ENCODE results near the gene TOGARAM2. TPM values are rescaled to one million over a fixed set of nuclear protein-coding genes. Genes with fewer than 3 reads are reported as not detected.
A peak's percentile ranks its signal among the peaks of the same experiment; 100 is the strongest.

Gene TOGARAM2
- total and polyA plus RNA-seq, 2 experiments from 2014 or later = 0.03 TPM; not detected in 1

GRCh38 chr2:29055601-29056000 lies 74.5 kb downstream of the TOGARAM2 start:
- TF ChIP-seq CTCF (IDR thresholded peaks at IDR 0.05; ENCODE audit: low read depth, low read length) = no peak
- Histone ChIP-seq H3K4me3 (no peak overlapping the region), H3K4me1 (ENCODE audit: low read depth) (peaks cover 11% of the 10 kb centered on the region), H3K36me3 (no peaks in the 10 kb centered on the region), H3K27me3 (no peaks in the 10 kb centered on the region), H3K9me3 (ENCODE audit: low read depth) (no peaks in the 10 kb centered on the region), H3K27ac (no peak overlapping the region)
- DNase-seq (ENCODE audit: low read depth in 1 of 2, low spot score in 1 of 2) = no peak

- Histone ChIP-seq H3K4me1 (ENCODE audit: low read depth) (peaks cover 17% of the 10 kb centered on the region), H3K9me3 (ENCODE audit: low read depth) (no peaks in the 10 kb centered on the region), H3K36me3 (no peaks in the 10 kb centered on the region), H3K27me3 (no peaks in the 10 kb centered on the region), H3K27ac (no peak overlapping the region), H3K4me3 (no peak overlapping the region)
- TF ChIP-seq CTCF (IDR thresholded peaks at IDR 0.05; ENCODE audit: low read depth, low read length) = no peak
- no peak for DNase-seq (ENCODE audit: low read depth in 1 of 2, low spot score in 1 of 2)
These were observed 75.4 kb downstream of the TOGARAM2 start for GRCh38 chr2:29056452-29056851.

GRCh38 chr2:29057006-29057405 lies 75.9 kb downstream of the TOGARAM2 start:
- Histone ChIP-seq H3K4me1 (ENCODE audit: low read depth) (peaks cover 17% of the 10 kb centered on the region), H3K27ac (no peak overlapping the region), H3K27me3 (no peaks in the 10 kb centered on the region), H3K9me3 (ENCODE audit: low read depth) (no peaks in the 10 kb centered on the region), H3K36me3 (no peaks in the 10 kb centered on the region), H3K4me3 (no peak overlapping the region)
- no peak for TF ChIP-seq CTCF (IDR thresholded peaks at IDR 0.05; ENCODE audit: low read depth, low read length)
- no peak for DNase-seq (ENCODE audit: low read depth in 1 of 2, low spot score in 1 of 2)

- Histone ChIP-seq H3K9me3 (ENCODE audit: low read depth) (no peaks in the 10 kb centered on the region), H3K4me1 (ENCODE audit: low read depth) (peaks cover 14% of the 10 kb centered on the region), H3K27me3 (no peaks in the 10 kb centered on the region), H3K27ac (no peak overlapping the region), H3K4me3 (no peak overlapping the region), H3K36me3 (no peaks in the 10 kb centered on the region)
- DNase-seq (ENCODE audit: low read depth in 1 of 2, low spot score in 1 of 2) = no peak
- TF ChIP-seq CTCF (IDR thresholded peaks at IDR 0.05; ENCODE audit: low read depth, low read length) = no peak
These were observed 78.5 kb downstream of the TOGARAM2 start for GRCh38 chr2:29059624-29060023.

GRCh38 chr2:29060441-29060840 lies 79.3 kb downstream of the TOGARAM2 start:
- Histone ChIP-seq H3K36me3 (no peaks in the 10 kb centered on the region), H3K27ac (peak overlapping the region; percentile 40), H3K27me3 (no peaks in the 10 kb centered on the region), H3K4me3 (no peak overlapping the region), H3K9me3 (ENCODE audit: low read depth) (no peaks in the 10 kb centered on the region), H3K4me1 (ENCODE audit: low read depth) (peaks cover 14% of the 10 kb centered on the region)
- TF ChIP-seq CTCF (IDR thresholded peaks at IDR 0.05; ENCODE audit: low read depth, low read length) = no peak
- DNase-seq (ENCODE audit: low read depth in 1 of 2, low spot score in 1 of 2) = no peak

GRCh38 chr2:29061176-29061575 lies 80.1 kb downstream of the TOGARAM2 start:
- Histone ChIP-seq H3K4me3 (no peak overlapping the region), H3K9me3 (ENCODE audit: low read depth) (no peaks in the 10 kb centered on the region), H3K4me1 (ENCODE audit: low read depth) (peaks cover 14% of the 10 kb centered on the region), H3K27me3 (no peaks in the 10 kb centered on the region), H3K36me3 (no peaks in the 10 kb centered on the region), H3K27ac (peak overlapping the region; percentile 40)
- no peak for TF ChIP-seq CTCF (IDR thresholded peaks at IDR 0.05; ENCODE audit: low read depth, low read length)
- DNase-seq (ENCODE audit: low read depth in 1 of 2, low spot score in 1 of 2) = no peak

Measured in cardiac muscle cell (in vitro differentiated cells and primary cell).